ENCODE measurements around the gene GLIS1. TPM values are rescaled to one million over a fixed set of nuclear protein-coding genes. Genes with fewer than 3 reads are reported as not detected.
A peak's percentile ranks its signal among the peaks of the same experiment; 100 is the strongest.

GLIS1 gene
- total RNA-seq, 1 donor from 2014 or later = 17.4 TPM

- no peak for DNase-seq (ENCODE audit: low spot score)
- no peaks in the 10 kb centered on the region for H3K27me3 Mint-ChIP-seq (ENCODE audit: low read depth)
Measured at GRCh38 chr1:53470155-53470554, 268.8 kb downstream of the GLIS1 start.

GRCh38 chr1:53469373-53469772, 269.6 kb downstream of the GLIS1 start:
- Mint-ChIP-seq H3K27me3 (ENCODE audit: low read depth) (no peaks in the 10 kb centered on the region), H3K36me3 (ENCODE audit: low read depth) (no peaks in the 10 kb centered on the region), H3K27ac (ENCODE audit: unreplicated experiment) (no peak overlapping the region), H3K4me3 (ENCODE audit: unreplicated experiment) (no peak overlapping the region), H3K4me1 (ENCODE audit: low read depth) (no peaks in the 10 kb centered on the region), H3K9me3 (ENCODE audit: low read depth) (no peaks in the 10 kb centered on the region)
- TF ChIP-seq CTCF (IDR thresholded peaks at IDR 0.05) = no peak
- no peak for DNase-seq (ENCODE audit: low spot score)

More at GRCh38 chr1:53470155-53470554, 268.8 kb downstream of the GLIS1 start:
- no peak overlapping the region for H3K27ac Mint-ChIP-seq (ENCODE audit: unreplicated experiment)
- no peak overlapping the region for H3K4me3 Mint-ChIP-seq (ENCODE audit: unreplicated experiment)
- peak; percentile 80 for TF ChIP-seq CTCF (IDR thresholded peaks at IDR 0.05)
- H3K4me1 Mint-ChIP-seq (ENCODE audit: low read depth) = no peaks in the 10 kb centered on the region
- no peaks in the 10 kb centered on the region for H3K36me3 Mint-ChIP-seq (ENCODE audit: low read depth)
- H3K9me3 Mint-ChIP-seq (ENCODE audit: low read depth) = no peaks in the 10 kb centered on the region

DNA sequence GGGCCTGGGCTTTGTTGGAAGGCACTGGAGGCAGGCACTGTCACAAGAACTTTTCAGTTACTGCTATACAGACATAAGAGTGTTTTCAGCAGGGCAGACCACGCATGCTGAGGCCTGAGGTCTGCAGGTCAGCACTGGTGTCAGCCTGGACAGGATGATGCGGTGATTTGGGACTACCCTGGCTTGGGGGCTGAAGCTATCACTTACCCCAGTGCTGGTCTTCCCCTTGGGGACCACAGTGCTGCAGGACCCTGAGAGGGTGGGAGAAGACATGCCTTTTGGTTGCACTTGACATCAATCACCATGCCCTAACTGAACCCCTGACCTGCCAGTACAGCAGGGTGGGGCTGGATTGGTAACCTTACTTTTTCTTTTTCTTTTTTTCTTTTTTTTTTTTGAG, 270.6 kb downstream of the GLIS1 start:
- peaks cover 1% of the 10 kb centered on the region for H3K4me1 Mint-ChIP-seq (ENCODE audit: low read depth)
- no peaks in the 10 kb centered on the region for H3K27me3 Mint-ChIP-seq (ENCODE audit: low read depth)
- H3K9me3 Mint-ChIP-seq (ENCODE audit: low read depth) = no peaks in the 10 kb centered on the region
- no peak for DNase-seq (ENCODE audit: low spot score)
- no peak overlapping the region for H3K27ac Mint-ChIP-seq (ENCODE audit: unreplicated experiment)
- TF ChIP-seq CTCF (IDR thresholded peaks at IDR 0.05) = no peak
- H3K4me3 Mint-ChIP-seq (ENCODE audit: unreplicated experiment) = no peak overlapping the region
- no peaks in the 10 kb centered on the region for H3K36me3 Mint-ChIP-seq (ENCODE audit: low read depth)

DNA sequence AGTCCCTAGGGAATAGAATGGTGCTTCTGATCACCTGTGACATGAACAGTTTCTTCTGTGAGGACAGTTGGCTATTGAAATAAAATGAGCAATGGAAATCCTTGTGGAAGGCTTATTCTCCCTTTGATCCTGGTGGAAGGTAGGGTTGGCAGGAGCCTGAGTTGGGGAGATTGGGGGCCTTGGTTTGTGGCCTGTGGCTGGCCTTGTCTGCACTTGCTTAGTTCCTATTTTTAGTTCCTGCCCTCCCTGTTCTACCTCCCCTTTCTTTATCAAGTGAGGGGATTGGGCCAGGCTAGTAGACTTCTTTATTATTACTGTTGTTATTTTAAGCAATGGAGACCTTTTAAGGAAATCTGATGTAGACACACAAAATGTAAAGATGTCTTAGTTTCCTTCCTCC, 271.6 kb downstream of the GLIS1 start:
- TF ChIP-seq CTCF (IDR thresholded peaks at IDR 0.05) = no peak
- no peak overlapping the region for H3K27ac Mint-ChIP-seq (ENCODE audit: unreplicated experiment)
- no peak for DNase-seq (ENCODE audit: low spot score)
- no peak overlapping the region for H3K4me3 Mint-ChIP-seq (ENCODE audit: unreplicated experiment)
- no peaks in the 10 kb centered on the region for H3K27me3 Mint-ChIP-seq (ENCODE audit: low read depth)
- no peaks in the 10 kb centered on the region for H3K9me3 Mint-ChIP-seq (ENCODE audit: low read depth)
- no peaks in the 10 kb centered on the region for H3K36me3 Mint-ChIP-seq (ENCODE audit: low read depth)
- H3K4me1 Mint-ChIP-seq (ENCODE audit: low read depth) = peaks cover 8% of the 10 kb centered on the region

GRCh38 chr1:53465023-53465957, 273.7 kb downstream of the GLIS1 start:
- no peaks in the 10 kb centered on the region for H3K9me3 Mint-ChIP-seq (ENCODE audit: low read depth)
- H3K36me3 Mint-ChIP-seq (ENCODE audit: low read depth) = no peaks in the 10 kb centered on the region
- H3K27me3 Mint-ChIP-seq (ENCODE audit: low read depth) = no peaks in the 10 kb centered on the region
- DNase-seq (ENCODE audit: low spot score) = no peak
- no peak for TF ChIP-seq CTCF (IDR thresholded peaks at IDR 0.05)
- H3K4me3 Mint-ChIP-seq (ENCODE audit: unreplicated experiment) = no peak overlapping the region
- H3K4me1 Mint-ChIP-seq (ENCODE audit: low read depth) = peaks cover 8% of the 10 kb centered on the region
- no peak overlapping the region for H3K27ac Mint-ChIP-seq (ENCODE audit: unreplicated experiment)
